HepG2 (cell line): ENCODE results near the gene SH2B2. TPM values are rescaled to one million over a fixed set of nuclear protein-coding genes. Genes with fewer than 3 reads are reported as not detected.

Source experiments
- ATAC-seq: fragments of 200-7000 bp; cut with Tn5 transposase; 3 replicates; pipeline ENCODE4 v1.9.1; 2020; ENCODE audit warnings: mild to moderate bottlenecking, moderate library complexity
- BruUV-seq: library from RNA; stranded (reverse); fragments of 400-500 nt; replicated peaks from 2 replicates; lab custom pipeline; 2021; lab: Mats Ljungman, UMichigan
- CTCF ChIA-PET: fragments of 300-600 bp; formaldehyde crosslinking; extraction: SDS; loops from one replicate; lab custom pipeline; 2021; ENCODE audit warnings: low total read pairs, inconsistent platforms, low intra/inter-chr PET ratio; lab: Yijun Ruan, JAX
- POLR2A ChIA-PET: fragments of 350-600 bp; sonication (Branson Sonifier 250); formaldehyde crosslinking; loops from one replicate; lab custom pipeline; 2020; ENCODE audit warnings: antibody characterized with exemption, inconsistent platforms; lab: Yijun Ruan, JAX
- DNase-seq: peaks from one replicate; pipeline ENCODE4 v3.0.0-alpha.2; 2015; ENCODE audit warnings: low spot score
- FAIRE-seq: peaks from 3 replicates; lab custom pipeline; 2011; peaks lifted over from hg19 to GRCh38; lab: Jason Lieb, UNC
- H2AFZ ChIP-seq: one replicate; pipeline ENCODE4 v1.6.1; 2011; ENCODE audit warnings: low read length, inconsistent platforms
- H3K27ac ChIP-seq: fragments of 300-600 bp; 3 replicates; pipeline ENCODE4 v1.8.0; 2011; ENCODE audit warnings: mixed run types, mild to moderate bottlenecking, mixed read lengths, low read length, inconsistent platforms; ENCODE audit not compliant: insufficient read depth; ENCODE audit errors: extremely low read length
- H3K27me3 ChIP-seq, 2 experiments: fragments of 200-600 bp in 1 of 2; 2 replicates in 1 of 2; 3 replicates in 1 of 2; pipeline versions ENCODE4 v1.6.0 to v1.8.0; 2011; ENCODE audit warnings: low read length in 2 of 2, mild to moderate bottlenecking in 2 of 2, moderate library complexity in 2 of 2, inconsistent platforms in 1 of 2; ENCODE audit not compliant: insufficient read depth in 2 of 2, control insufficient read depth in 1 of 2
- H3K36me3 ChIP-seq, 2 experiments: fragments of 200-600 bp in 1 of 2; replicated peaks in 1 of 2; 2 replicates in 1 of 2; 3 replicates in 1 of 2; pipeline versions ENCODE4 v1.5.1 to v1.8.0; 2011; ENCODE audit warnings: low read length in 2 of 2, inconsistent platforms in 1 of 2; ENCODE audit not compliant: insufficient read depth in 2 of 2, control insufficient read depth in 1 of 2
- H3K4me1 ChIP-seq: 2 replicates; pipeline ENCODE4 v1.5.1; 2012; ENCODE audit warnings: low read length, inconsistent platforms; ENCODE audit not compliant: insufficient read depth
- H3K4me2 ChIP-seq: 2 replicates; pipeline ENCODE4 v1.6.0; 2011; ENCODE audit warnings: low read depth, low read length, inconsistent platforms
- H3K4me3 ChIP-seq, 3 experiments: fragments of 200-600 bp in 1 of 3; sonication (generic), shearing (Covaris generic) in 1 of 3; replicated peaks in 1 of 3; 2 replicates each; pipeline ENCODE4 v1.5.1; 2011 to 2016; ENCODE audit warnings: low read length in 3 of 3, inconsistent platforms in 2 of 3, low read depth in 2 of 3, mild to moderate bottlenecking in 2 of 3, control low read depth in 1 of 3, mixed read lengths in 1 of 3; ENCODE audit not compliant: insufficient read depth in 1 of 3
- H3K79me2 ChIP-seq: one replicate; pipeline ENCODE4 v1.6.1; 2011; ENCODE audit warnings: low read length, inconsistent platforms; ENCODE audit not compliant: insufficient read depth
- H3K9ac ChIP-seq: 2 replicates; pipeline ENCODE4 v1.6.0; 2011; ENCODE audit warnings: mild to moderate bottlenecking, low read depth, low read length, inconsistent platforms; ENCODE audit not compliant: insufficient read depth
- H3K9me3 ChIP-seq: 2 replicates; pipeline ENCODE4 v1.5.1; 2012; ENCODE audit warnings: mild to moderate bottlenecking, low read length
- H4K20me1 ChIP-seq: 2 replicates; pipeline ENCODE4 v1.6.0; 2011; ENCODE audit warnings: inconsistent platforms, mild to moderate bottlenecking, low read length, moderate library complexity; ENCODE audit not compliant: insufficient read depth
- ATF3 ChIP-seq: sonication (generic); formaldehyde crosslinking; IDR thresholded peaks from 2 replicates; pipeline ENCODE4 v1.4.0; 2020; ENCODE audit warnings: missing genetic modification reagents
- HMGXB3 ChIP-seq: sonication (generic); formaldehyde crosslinking; IDR thresholded peaks from 2 replicates; pipeline ENCODE4 v1.4.0; 2020; ENCODE audit warnings: missing genetic modification reagents, borderline replicate concordance
- WGBS: methylation state at CpG from one replicate; pipeline ENCODE4 v1.1.6; 2017; ENCODE audit warnings: low lambda C conversion rate; 5-methylcytosine and 5-hydroxymethylcytosine counted together
- in situ Hi-C: cut with HindIII; loops from 2 replicates; pipeline ENCODE4 v1.10.0; 2017; ENCODE audit warnings: low pct_unique_long_range_greater_than_20kb; ENCODE audit not compliant: extremely low pct_ligation_motif_present
- intact Hi-C: fragments of 100-400 bp; cut with micrococcal nuclease; formaldehyde crosslinking; loops from one replicate; pipeline ENCODE4 v1.10.0; 2022; ENCODE audit not compliant: unreplicated experiment
- polyA plus RNA-seq, 8 experiments: library from polyadenylated mRNA; depleted of rRNA in 3 of 8; stranded (reverse) in 7 of 8; unstranded in 1 of 8; fragments of >200 nt; fragmentation: Illumina TruSeq in 4 of 8; extraction: Trizol in 4 of 8; gene quantifications; 2 replicates each; pipeline versions ENCODE4 v1.2.1 to v1.2.3, GENCODE V29; 2011 to 2016; ENCODE audit warnings: low read depth in 4 of 8, missing spikeins in 1 of 8, mixed read lengths in 1 of 8; ENCODE audit not compliant: insufficient read depth in 1 of 8
- total RNA-seq, 5 experiments: library from RNA; depleted of rRNA; stranded (reverse); fragments of >200 nt; fragmentation: Illumina TruSeq; extraction: Trizol; gene quantifications; 2 replicates each; pipeline ENCODE4 v1.2.3, GENCODE V29; 2016; ENCODE audit warnings: low read depth in 1 of 5
- TF ChIP-seq, protein P1 (sequence below): sonication (generic); formaldehyde crosslinking; IDR thresholded peaks from 2 replicates; pipeline ENCODE4 v1.4.0; 2020; ENCODE audit warnings: missing genetic modification reagents

SH2B2 gene
- total and polyA plus RNA-seq, 2 of the 13 experiments (the other 11 are each of a cell fraction or from before 2014, with no cell fraction given): 0.46 to 1.3 TPM

- 88% methylated on average over 64 of the region's 73 CpGs for WGBS
- H3K9me3 ChIP-seq: no peaks in the 10 kb centered on the region
- TF ChIP-seq, protein P1, sequence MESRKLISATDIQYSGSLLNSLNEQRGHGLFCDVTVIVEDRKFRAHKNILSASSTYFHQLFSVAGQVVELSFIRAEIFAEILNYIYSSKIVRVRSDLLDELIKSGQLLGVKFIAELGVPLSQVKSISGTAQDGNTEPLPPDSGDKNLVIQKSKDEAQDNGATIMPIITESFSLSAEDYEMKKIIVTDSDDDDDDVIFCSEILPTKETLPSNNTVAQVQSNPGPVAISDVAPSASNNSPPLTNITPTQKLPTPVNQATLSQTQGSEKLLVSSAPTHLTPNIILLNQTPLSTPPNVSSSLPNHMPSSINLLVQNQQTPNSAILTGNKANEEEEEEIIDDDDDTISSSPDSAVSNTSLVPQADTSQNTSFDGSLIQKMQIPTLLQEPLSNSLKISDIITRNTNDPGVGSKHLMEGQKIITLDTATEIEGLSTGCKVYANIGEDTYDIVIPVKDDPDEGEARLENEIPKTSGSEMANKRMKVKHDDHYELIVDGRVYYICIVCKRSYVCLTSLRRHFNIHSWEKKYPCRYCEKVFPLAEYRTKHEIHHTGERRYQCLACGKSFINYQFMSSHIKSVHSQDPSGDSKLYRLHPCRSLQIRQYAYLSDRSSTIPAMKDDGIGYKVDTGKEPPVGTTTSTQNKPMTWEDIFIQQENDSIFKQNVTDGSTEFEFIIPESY: 0 out of 2 replicates have a peak, but pooled peaks have one; percentile 15
- no peak for TF ChIP-seq ATF3
- intact Hi-C loops: no loop called here
- no peak overlapping the region for H3K9ac ChIP-seq
- BruUV-seq: no TSS peak
- in situ Hi-C loops: no loop called here
- DNase-seq (no peak), FAIRE-seq (no peak), ATAC-seq (no peak)
- no peak overlapping the region for H3K4me3 ChIP-seq
- H4K20me1 ChIP-seq: no peaks in the 10 kb centered on the region
- H3K27me3 ChIP-seq: peaks cover 0 to 2% of the 10 kb centered on the region in 2 experiments; a peak in 2 of 5 replicates
- POLR2A ChIA-PET: no interaction called here
- H3K36me3 ChIP-seq: no peaks in the 10 kb centered on the region
- no peak overlapping the region for H3K4me2 ChIP-seq
- no peak overlapping the region for H3K27ac ChIP-seq
- H3K79me2 ChIP-seq: no peaks in the 10 kb centered on the region
- H3K4me1 ChIP-seq: no peaks in the 10 kb centered on the region
- H2AFZ ChIP-seq: no peak overlapping the region
- CTCF ChIA-PET: no interaction called here
Measured at GRCh38 chr7:102321351-102322201, 34.9 kb downstream of the SH2B2 start.

- ATAC-seq: peak; percentile 22; the same call in 2 of the 3 replicates
- no peaks in the 10 kb centered on the region for H3K36me3 ChIP-seq
- no peak overlapping the region for H3K9ac ChIP-seq
- intact Hi-C loops: no loop called here
- CTCF ChIA-PET: no interaction called here
- peaks cover 0 to 9% of the 10 kb centered on the region in 2 experiments; a peak in 3 of 5 replicates for H3K27me3 ChIP-seq
- no peaks in the 10 kb centered on the region for H4K20me1 ChIP-seq
- WGBS: 20% methylated on average over 1 of the region's 8 CpGs
- H3K4me1 ChIP-seq: no peaks in the 10 kb centered on the region
- H3K9me3 ChIP-seq: no peaks in the 10 kb centered on the region
- no peak overlapping the region for H2AFZ ChIP-seq
- no peak for FAIRE-seq
- POLR2A ChIA-PET: no interaction called here
- no peak for DNase-seq
- BruUV-seq: no TSS peak
- no peak overlapping the region for H3K4me3 ChIP-seq
- no peaks in the 10 kb centered on the region for H3K79me2 ChIP-seq
- in situ Hi-C loops: no loop called here
- no peak overlapping the region for H3K4me2 ChIP-seq
- H3K27ac ChIP-seq: no peak overlapping the region
- no peak for TF ChIP-seq HMGXB3 (CRISPR knock-in tag)
- TF ChIP-seq, protein P1: 0 out of 2 replicates have a peak, but pooled peaks have one; percentile 1
Measured at GRCh38 chr7:102322202-102322715, 35.6 kb downstream of the SH2B2 start.
